ENCODE measurements around the gene TRAPPC12. TPM values are rescaled to one million over a fixed set of nuclear protein-coding genes. Genes with fewer than 3 reads are reported as not detected.
"Not testable (repeated sequence)": the region's sequence is repeated elsewhere in the genome, so short reads cannot be mapped to it uniquely, and the experiment has no call there.

The TRAPPC12 gene
- total RNA-seq, 4 donors from 2014 or later, result 93.0 to 198 (median 108) TPM

- intact Hi-C loops (cut with DNase I), result no loop called here
- TF ChIP-seq CTCF (IDR thresholded peaks at IDR 0.05), result no peak
- no peak for TF ChIP-seq POLR2A (IDR thresholded peaks at IDR 0.05)
- DNase-seq, result no peak
- H3K4me3 ChIP-seq (replicated peaks in 1 of 3), result no peak overlapping the region
- H3K4me1 ChIP-seq, result no peaks in the 10 kb centered on the region
- no peak overlapping the region for H3K27ac ChIP-seq
- H3K9me3 ChIP-seq, result no peaks in the 10 kb centered on the region
- no peaks in the 10 kb centered on the region for H3K27me3 ChIP-seq
- peaks cover 1 to 19% of the 10 kb centered on the region in 2 donors for H3K36me3 ChIP-seq
- WGBS, 2 donors, result 87 to 90% methylated on average over 13 of the region's 13 CpGs
Observed at GRCh38 chr2:3503483-3503882, 124.0 kb downstream of the TRAPPC12 start.

GRCh38 chr2:3504741-3505140, 125.2 kb downstream of the TRAPPC12 start:
- no peaks in the 10 kb centered on the region for H3K4me1 ChIP-seq
- no peaks in the 10 kb centered on the region for H3K27me3 ChIP-seq
- intact Hi-C loops (cut with DNase I), result no loop called here
- peaks cover 0 to 12% of the 10 kb centered on the region in 2 donors for H3K36me3 ChIP-seq
- TF ChIP-seq CTCF (IDR thresholded peaks at IDR 0.05) (no peak), POLR2A (IDR thresholded peaks at IDR 0.05) (no peak)
- no peak overlapping the region for H3K27ac ChIP-seq
- H3K4me3 ChIP-seq (replicated peaks in 1 of 3), result no peak overlapping the region
- 93 to 95% methylated on average over 5 of the region's 5 CpGs for WGBS, 2 donors
- DNase-seq, result no peak
- H3K9me3 ChIP-seq, result no peaks in the 10 kb centered on the region

- 72 to 84% methylated on average over 4 of the region's 4 CpGs for WGBS, 2 donors
- H3K27ac ChIP-seq, result no peak overlapping the region
- no peaks in the 10 kb centered on the region for H3K9me3 ChIP-seq
- H3K4me1 ChIP-seq, result no peaks in the 10 kb centered on the region
- TF ChIP-seq POLR2A (IDR thresholded peaks at IDR 0.05) (no peak), CTCF (IDR thresholded peaks at IDR 0.05) (no peak)
- no peaks in the 10 kb centered on the region for H3K27me3 ChIP-seq
- H3K4me3 ChIP-seq (replicated peaks in 1 of 3), result no peak overlapping the region
- DNase-seq, result no peak
- intact Hi-C loops (cut with DNase I), result no loop called here
- peaks cover 0 to 5% of the 10 kb centered on the region in 2 donors for H3K36me3 ChIP-seq
Observed at GRCh38 chr2:3505771-3506170, 126.3 kb downstream of the TRAPPC12 start.

DNA sequence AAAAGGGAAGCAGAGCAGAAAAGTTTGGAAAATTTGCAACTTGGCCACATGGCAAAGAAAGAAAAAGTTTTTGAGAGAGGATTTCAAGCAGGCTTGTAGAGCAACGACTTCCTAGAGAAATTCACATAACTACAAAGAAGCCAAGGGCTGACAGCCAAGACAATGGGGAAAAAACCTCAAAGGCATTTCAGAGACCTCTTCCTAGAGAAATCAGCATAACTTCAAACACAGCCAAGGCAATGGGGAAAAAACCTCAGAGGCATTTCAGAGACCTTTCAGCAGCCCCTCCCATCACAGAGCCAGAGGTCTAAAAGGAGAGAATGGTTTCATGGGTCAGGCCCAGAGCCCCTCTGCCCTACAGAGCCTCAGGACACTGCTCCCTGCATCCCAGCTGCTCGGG, 132.6 kb downstream of the TRAPPC12 start:
- Histone ChIP-seq H3K36me3 (peaks cover 15 to 19% of the 10 kb centered on the region in 2 donors), H3K9me3 (no peaks in the 10 kb centered on the region), H3K27ac (no peak overlapping the region), H3K27me3 (no peaks in the 10 kb centered on the region), H3K4me1 (no peaks in the 10 kb centered on the region), H3K4me3 (replicated peaks in 1 of 3) (no peak overlapping the region)
- WGBS, 2 donors, result 77 to 86% methylated on average over 1 to 2 of the region's 2 CpGs
- no peak for TF ChIP-seq CTCF (IDR thresholded peaks at IDR 0.05)
- TF ChIP-seq POLR2A (IDR thresholded peaks at IDR 0.05), result no peak
- intact Hi-C loops (cut with DNase I), result no loop called here
- no peak for DNase-seq

DNA sequence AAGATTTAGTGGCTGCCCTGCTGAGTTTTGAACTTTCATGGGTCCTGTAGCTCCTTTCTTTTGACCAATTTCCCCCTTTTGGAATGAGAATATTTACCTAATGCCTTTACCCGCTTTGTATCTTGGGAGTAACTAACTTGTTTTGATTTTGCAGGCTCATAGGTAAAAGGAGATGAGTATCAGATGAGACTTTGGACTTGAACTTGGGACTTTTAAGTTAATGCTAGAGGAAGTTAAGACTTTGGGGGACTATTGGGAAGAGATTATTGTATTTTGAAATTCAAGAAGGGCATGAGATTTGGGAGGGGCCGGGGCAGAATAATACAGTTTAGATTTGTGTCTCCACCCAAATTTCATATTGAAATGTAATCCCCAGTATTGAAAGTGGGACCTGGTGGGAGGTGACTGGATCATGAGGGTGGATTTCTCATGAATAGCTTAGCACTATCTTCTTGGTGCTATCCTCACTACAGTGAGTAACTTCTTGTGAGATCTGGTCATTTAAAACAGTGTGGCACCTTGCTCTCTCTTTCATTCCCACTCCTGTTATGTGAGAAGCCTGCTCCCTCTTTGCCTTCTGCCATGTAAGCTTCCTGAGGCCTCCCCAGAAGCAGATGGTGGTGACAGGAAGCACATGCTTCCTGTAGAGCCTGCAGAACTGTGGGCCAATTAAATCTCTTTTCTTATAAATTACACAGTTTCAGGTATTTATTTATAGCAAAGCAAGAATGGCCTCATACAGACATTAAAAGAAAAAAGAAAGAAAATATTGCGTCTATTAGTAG, 133.7 kb downstream of the TRAPPC12 start:
- TF ChIP-seq POLR2A (IDR thresholded peaks at IDR 0.05) (no peak), CTCF (IDR thresholded peaks at IDR 0.05) (no peak)
- H3K36me3 ChIP-seq, result peaks cover 15 to 19% of the 10 kb centered on the region in 2 donors
- H3K27ac ChIP-seq, result no peak overlapping the region
- no peaks in the 10 kb centered on the region for H3K9me3 ChIP-seq
- H3K4me3 ChIP-seq (replicated peaks in 1 of 3), result no peak overlapping the region
- no peak for DNase-seq
- H3K4me1 ChIP-seq, result peaks cover 6 to 9% of the 10 kb centered on the region in 2 donors
- H3K27me3 ChIP-seq, result no peaks in the 10 kb centered on the region
- 94 to 98% methylated on average over 3 of the region's 3 CpGs for WGBS, 2 donors
- intact Hi-C loops (cut with DNase I), result no loop called here

DNA sequence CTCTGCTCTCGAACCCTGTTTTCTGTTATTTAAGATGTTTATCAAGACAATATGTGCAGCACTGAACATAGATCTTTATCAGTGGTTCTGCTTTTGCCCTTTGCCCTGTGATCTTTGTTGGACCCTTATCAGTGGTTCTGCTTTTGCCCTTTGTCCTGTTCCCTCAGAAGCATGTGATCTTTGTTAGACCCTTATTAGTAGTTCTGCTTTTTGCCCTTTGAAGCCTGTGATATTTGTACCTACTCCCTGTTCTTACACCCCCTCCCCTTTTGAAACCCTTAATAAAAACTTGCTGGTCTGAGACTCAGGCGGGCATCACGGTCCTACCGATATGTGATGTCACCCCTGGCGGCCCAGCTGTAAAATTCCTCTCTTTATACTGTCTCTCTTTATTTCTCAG, 135.9 kb downstream of the TRAPPC12 start:
- Histone ChIP-seq H3K4me1 (peaks cover 11 to 13% of the 10 kb centered on the region in 2 donors), H3K36me3 (peaks cover 15 to 19% of the 10 kb centered on the region in 2 donors)
- H3K27me3 ChIP-seq; intact Hi-C loops (cut with DNase I); H3K27ac ChIP-seq; DNase-seq; H3K4me3 ChIP-seq (replicated peaks in 1 of 3); H3K9me3 ChIP-seq: not testable (repeated sequence)
- WGBS, 2 donors, result 97% methylated on average over 5 of the region's 5 CpGs

Data from thyroid gland (tissue), 4 donors.